ENCODE data around the gene KCTD21.

DNA sequence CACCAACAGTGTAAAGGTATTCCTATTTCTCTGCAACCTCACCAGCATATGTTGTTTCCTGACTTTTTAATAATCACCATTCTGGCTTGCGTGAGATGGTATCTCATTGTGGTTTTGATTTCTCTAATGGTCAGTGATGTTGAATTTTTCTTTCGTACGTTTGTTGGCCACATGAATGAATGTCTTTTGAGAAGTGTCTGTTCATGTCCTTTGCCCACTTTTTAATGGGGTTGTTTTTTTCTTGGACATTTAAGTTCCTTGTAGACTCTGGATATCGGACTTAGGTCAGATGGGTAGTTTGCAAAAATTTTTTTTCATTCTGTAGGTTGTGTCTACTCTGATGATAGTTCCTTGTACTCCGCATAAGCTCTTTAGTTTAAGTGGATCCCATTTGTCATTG, 23.1 kb upstream of the KCTD21 start:
- TF ChIP-seq CTCF (IDR thresholded peaks at IDR 0.05; ENCODE audit: low read length) (no peak), EZH2 (IDR thresholded peaks at IDR 0.05; ENCODE audit: borderline replicate concordance, low read length) (no peak)

Measured in OCI-LY1 (cell line).